ENCODE data around the gene TULP4.

- TF ChIP-seq CTCF (IDR thresholded peaks at IDR 0.05): no peak
- no peak for TF ChIP-seq POLR2AphosphoS5 (IDR thresholded peaks at IDR 0.05)
- TF ChIP-seq EP300 (IDR thresholded peaks at IDR 0.05): no peak
Measured at GRCh38 chr6:158323561-158323958, 11.3 kb downstream of the TULP4 start.
